Measurements from ENCODE around the gene HADHB. TPM values are rescaled to one million over a fixed set of nuclear protein-coding genes. Genes with fewer than 3 reads are reported as not detected.

HADHB gene
- total RNA-seq, 1 experiment from 2014 or later = 65.5 TPM

GRCh38 chr2:26212011-26212410 lies 32.7 kb upstream of the HADHB start:
- CTCF ChIA-PET = no interaction called here
- BruUV-seq (replicated peaks) = no TSS peak
- no peak overlapping the region for H3K27ac ChIP-seq (ENCODE audit: low read depth, low read length)
- RAD21 ChIA-PET (ENCODE audit: low non-redundant PET in 1 of 2, low total read pairs in 2 of 2, uncharacterized antibody in 2 of 2, unreplicated experiment in 2 of 2) = no interaction called here
- POLR2A ChIA-PET = no interaction called here
- DNase-seq (ENCODE audit: low read depth, low spot score) (no peak), ATAC-seq (no peak)
- no peak overlapping the region for H3K4me2 ChIP-seq (ENCODE audit: low read length)
- TF ChIP-seq CEBPB (IDR thresholded peaks at IDR 0.05; ENCODE audit: low read depth) = no peak
- no peaks in the 10 kb centered on the region for H3K9me3 ChIP-seq (ENCODE audit: control insufficient read depth in 1 of 2, insufficient read depth in 1 of 2, low read depth in 1 of 2, low read length in 2 of 2)
- no peaks in the 10 kb centered on the region for H3K79me2 ChIP-seq (ENCODE audit: insufficient read depth, low read length)
- H3K4me1 ChIP-seq (ENCODE audit: control insufficient read depth in 1 of 2, insufficient read depth in 2 of 2, low read length in 2 of 2) = no peaks in the 10 kb centered on the region
- no peak overlapping the region for H2AFZ ChIP-seq (ENCODE audit: low read depth, low read length, poor library complexity, severe bottlenecking)
- H3K9me2 ChIP-seq (ENCODE audit: insufficient read depth) = no peaks in the 10 kb centered on the region
- no peaks in the 10 kb centered on the region for H4K20me1 ChIP-seq (ENCODE audit: insufficient read depth)
- H3K4me3 ChIP-seq (replicated peaks in 1 of 2; ENCODE audit: low read depth in 1 of 2, low read length in 2 of 2) = no peak overlapping the region
- intact Hi-C loops (cut with micrococcal nuclease) = no loop called here
- H3K27me3 ChIP-seq (ENCODE audit: insufficient read depth, low read length) = no peaks in the 10 kb centered on the region
- peaks cover 10 to 39% of the 10 kb centered on the region in 2 experiments for H3K36me3 ChIP-seq (ENCODE audit: control insufficient read depth in 1 of 2, insufficient read depth in 2 of 2, low read length in 2 of 2)
- H3K9ac ChIP-seq (ENCODE audit: low read length) = no peak overlapping the region

- intact Hi-C loops (cut with micrococcal nuclease) = no loop called here
- no peaks in the 10 kb centered on the region for H3K9me2 ChIP-seq (ENCODE audit: insufficient read depth)
- ATAC-seq (no peak), DNase-seq (ENCODE audit: low read depth, low spot score) (no peak)
- ChIA-PET CTCF (no interaction called here), RAD21 (ENCODE audit: low non-redundant PET in 1 of 2, low total read pairs in 2 of 2, uncharacterized antibody in 2 of 2, unreplicated experiment in 2 of 2) (no interaction called here), POLR2A (no interaction called here)
- no peak overlapping the region for H3K4me2 ChIP-seq (ENCODE audit: low read length)
- no peaks in the 10 kb centered on the region for H3K79me2 ChIP-seq (ENCODE audit: insufficient read depth, low read length)
- no peak overlapping the region for H3K27ac ChIP-seq (ENCODE audit: low read depth, low read length)
- no peak overlapping the region for H3K9ac ChIP-seq (ENCODE audit: low read length)
- H3K4me3 ChIP-seq (replicated peaks in 1 of 2; ENCODE audit: low read depth in 1 of 2, low read length in 2 of 2) = no peak overlapping the region
- no peaks in the 10 kb centered on the region for H3K27me3 ChIP-seq (ENCODE audit: insufficient read depth, low read length)
- BruUV-seq (replicated peaks) = no TSS peak
- 0 out of 4 replicates have a peak, but pooled peaks cover 0 to 4% of the 10 kb centered on the region in 2 experiments for H3K9me3 ChIP-seq (ENCODE audit: control insufficient read depth in 1 of 2, insufficient read depth in 1 of 2, low read depth in 1 of 2, low read length in 2 of 2)
- H4K20me1 ChIP-seq (ENCODE audit: insufficient read depth) = no peaks in the 10 kb centered on the region
- no peak overlapping the region for H2AFZ ChIP-seq (ENCODE audit: low read depth, low read length, poor library complexity, severe bottlenecking)
- peaks cover 14 to 26% of the 10 kb centered on the region in 2 experiments for H3K36me3 ChIP-seq (ENCODE audit: control insufficient read depth in 1 of 2, insufficient read depth in 2 of 2, low read length in 2 of 2)
- no peaks in the 10 kb centered on the region for H3K4me1 ChIP-seq (ENCODE audit: control insufficient read depth in 1 of 2, insufficient read depth in 2 of 2, low read length in 2 of 2)
- no peak for TF ChIP-seq SIN3A (IDR thresholded peaks at IDR 0.05; ENCODE audit: low read depth)
These were observed 30.0 kb upstream of the HADHB start for GRCh38 chr2:26214759-26215158.

GRCh38 chr2:26215833-26216232 lies 28.9 kb upstream of the HADHB start:
- H3K27me3 ChIP-seq (ENCODE audit: insufficient read depth, low read length) = no peaks in the 10 kb centered on the region
- H3K27ac ChIP-seq (ENCODE audit: low read depth, low read length) = no peak overlapping the region
- no peak overlapping the region for H3K4me2 ChIP-seq (ENCODE audit: low read length)
- POLR2A ChIA-PET = no interaction called here
- TF ChIP-seq POLR2A (IDR thresholded peaks at IDR 0.05; ENCODE audit: borderline replicate concordance, extremely low read depth, insufficient read depth, insufficient read length) (no peak), FOSL1 (IDR thresholded peaks at IDR 0.05; ENCODE audit: low read depth) (no peak), EGR1 (IDR thresholded peaks at IDR 0.05; ENCODE audit: low read depth) (no peak), CBX3 (IDR thresholded peaks at IDR 0.05; ENCODE audit: low read depth) (no peak), TCF7L2 (IDR thresholded peaks at IDR 0.05; ENCODE audit: borderline replicate concordance, extremely low read depth, insufficient read depth, insufficient read length) (no peak), ZNF274 (IDR thresholded peaks at IDR 0.05; ENCODE audit: low read depth, low read length) (no peak), JUND (IDR thresholded peaks at IDR 0.05) (no peak), ZBTB33 (IDR thresholded peaks at IDR 0.05; ENCODE audit: extremely low read depth, insufficient replicate concordance, low read length) (no peak), ZFX (IDR thresholded peaks at IDR 0.05) (no peak), YY1 (IDR thresholded peaks at IDR 0.05; ENCODE audit: extremely low read depth, insufficient replicate concordance, low read depth, low read length) (no peak)
- ATAC-seq (no peak), DNase-seq (ENCODE audit: low read depth, low spot score) (no peak)
- H3K9me2 ChIP-seq (ENCODE audit: insufficient read depth) = no peaks in the 10 kb centered on the region
- no peaks in the 10 kb centered on the region for H4K20me1 ChIP-seq (ENCODE audit: insufficient read depth)
- 0 out of 4 replicates have a peak, but pooled peaks cover 0 to 4% of the 10 kb centered on the region in 2 experiments for H3K9me3 ChIP-seq (ENCODE audit: control insufficient read depth in 1 of 2, insufficient read depth in 1 of 2, low read depth in 1 of 2, low read length in 2 of 2)
- no peak overlapping the region for H2AFZ ChIP-seq (ENCODE audit: low read depth, low read length, poor library complexity, severe bottlenecking)
- intact Hi-C loops (cut with micrococcal nuclease) = no loop called here
- no peaks in the 10 kb centered on the region for H3K79me2 ChIP-seq (ENCODE audit: insufficient read depth, low read length)
- peaks cover 13 to 26% of the 10 kb centered on the region in 2 experiments for H3K36me3 ChIP-seq (ENCODE audit: control insufficient read depth in 1 of 2, insufficient read depth in 2 of 2, low read length in 2 of 2)
- no peaks in the 10 kb centered on the region for H3K4me1 ChIP-seq (ENCODE audit: control insufficient read depth in 1 of 2, insufficient read depth in 2 of 2, low read length in 2 of 2)
- no TSS peak for BruUV-seq (replicated peaks)
- no peak overlapping the region for H3K4me3 ChIP-seq (replicated peaks in 1 of 2; ENCODE audit: low read depth in 1 of 2, low read length in 2 of 2)
- RAD21 ChIA-PET (ENCODE audit: low non-redundant PET in 1 of 2, low total read pairs in 2 of 2, uncharacterized antibody in 2 of 2, unreplicated experiment in 2 of 2) = no interaction called here
- H3K9ac ChIP-seq (ENCODE audit: low read length) = no peak overlapping the region
- CTCF ChIA-PET = no interaction called here

Measured in HCT116 (cell line).